Gastrocnemius medialis (tissue), 4 donors: ENCODE measurements around the gene DNAJC18.

ENCODE experiments used
- CTCF ChIP-seq, 5 experiments: fragments of 450-650 bp in 3 of 5; fragments of 200-600 bp in 2 of 5; sonication (generic) in 2 of 5; IDR thresholded peaks in 4 of 5; conservative IDR thresholded peaks in 1 of 5; 1 replicate in 4 of 5; 2 replicates in 1 of 5; pipeline ENCODE4 v1.5.1; 2016 to 2019; ENCODE audit warnings: antibody characterized with exemption in 5 of 5, mild to moderate bottlenecking in 3 of 5, moderate library complexity in 3 of 5
- POLR2A ChIP-seq, 2 donors: fragments of 450-650 bp; IDR thresholded peaks; one replicate each; pipeline ENCODE4 v1.6.1; 2017; ENCODE audit warnings: antibody characterized with exemption in 2 of 2, mild to moderate bottlenecking in 2 of 2, moderate library complexity in 2 of 2

GRCh38 chr5:139387611-139388197, 51.6 kb downstream of the DNAJC18 start:
- no peak for TF ChIP-seq CTCF (IDR thresholded peaks at IDR 0.05 in 4 of 5, conservative IDR thresholded peaks at IDR 0.05 in 1 of 5)
- no peak for TF ChIP-seq POLR2A (IDR thresholded peaks at IDR 0.05)
